Progenitor cell of endocrine pancreas (in vitro differentiated cells): ENCODE measurements around the gene PTPRK. TPM values are rescaled to one million over a fixed set of nuclear protein-coding genes. Genes with fewer than 3 reads are reported as not detected.

Source experiments
- DNase-seq: peaks from one replicate; pipeline ENCODE4 v3.0.0; 2021; ENCODE audit warnings: low spot score; ENCODE audit not compliant: unreplicated experiment
- H3K27ac Mint-ChIP-seq: 2 replicates; pipeline ENCODE4 v1.8.0; 2021; ENCODE audit warnings: mild to moderate bottlenecking, moderate library complexity, mixed read lengths
- H3K27me3 Mint-ChIP-seq: 2 replicates; pipeline ENCODE4 v1.8.0; 2021; ENCODE audit warnings: mixed read lengths
- H3K36me3 Mint-ChIP-seq: 2 replicates; pipeline ENCODE4 v1.8.0; 2022; ENCODE audit warnings: mixed read lengths; ENCODE audit not compliant: insufficient read depth
- H3K4me1 Mint-ChIP-seq: 2 replicates; pipeline ENCODE4 v1.8.0; 2021; ENCODE audit warnings: low read depth, mixed read lengths
- H3K4me3 Mint-ChIP-seq: 2 replicates; pipeline ENCODE4 v1.8.0; 2021; ENCODE audit warnings: low read depth, mild to moderate bottlenecking, moderate library complexity, mixed read lengths
- H3K9me3 Mint-ChIP-seq: 2 replicates; pipeline ENCODE4 v1.8.0; 2021; ENCODE audit warnings: low read depth, mixed read lengths
- CTCF ChIP-seq: fragments of 200-600 bp; sonication (generic); IDR thresholded peaks from one replicate; pipeline ENCODE4 v1.5.0; 2021; ENCODE audit warnings: antibody characterized with exemption, mild to moderate bottlenecking; ENCODE audit not compliant: unreplicated experiment
- total RNA-seq: library from RNA; stranded (reverse); gene quantifications from 2 replicates; pipeline ENCODE4 v1.2.1, GENCODE V29; 2021

The PTPRK gene
- total RNA-seq, 1 donor from 2014 or later = 86.2 TPM

GRCh38 chr6:128000363-128000762, 520.0 kb downstream of the PTPRK start:
- H3K27ac Mint-ChIP-seq = peak overlapping the region; percentile 9

DNA sequence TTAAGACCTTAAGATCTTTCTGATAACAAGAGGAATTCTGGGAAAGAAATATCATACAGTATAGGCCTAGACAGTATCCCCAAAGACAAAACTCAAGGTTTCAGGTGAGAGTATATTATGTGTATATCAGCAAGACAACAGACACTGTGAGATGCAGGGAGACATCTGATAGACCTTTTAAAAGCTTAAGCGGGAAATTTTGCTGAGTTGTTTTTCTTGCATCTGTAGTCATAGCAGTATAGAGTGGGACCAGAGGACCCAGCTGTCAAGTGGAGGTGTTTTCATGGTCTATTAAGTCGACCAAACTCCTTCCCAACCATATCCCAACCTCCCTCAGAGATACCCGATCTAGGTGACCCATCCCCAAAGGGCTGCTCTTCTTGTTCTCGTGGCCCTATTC, 521.4 kb downstream of the PTPRK start:
- DNase-seq = no peak
- no peaks in the 10 kb centered on the region for H3K9me3 Mint-ChIP-seq
- peaks cover 1% of the 10 kb centered on the region for H3K36me3 Mint-ChIP-seq
- no peak overlapping the region for H3K4me3 Mint-ChIP-seq
- H3K4me1 Mint-ChIP-seq = no peaks in the 10 kb centered on the region
- no peak overlapping the region for H3K27ac Mint-ChIP-seq
- TF ChIP-seq CTCF = no peak
- no peaks in the 10 kb centered on the region for H3K27me3 Mint-ChIP-seq

More at GRCh38 chr6:128000363-128000762, 520.0 kb downstream of the PTPRK start:
- no peak for TF ChIP-seq CTCF
- no peak for DNase-seq
- no peaks in the 10 kb centered on the region for H3K9me3 Mint-ChIP-seq
- no peaks in the 10 kb centered on the region for H3K4me1 Mint-ChIP-seq
- H3K4me3 Mint-ChIP-seq = no peak overlapping the region
- H3K36me3 Mint-ChIP-seq = peaks cover 1% of the 10 kb centered on the region
- H3K27me3 Mint-ChIP-seq = no peaks in the 10 kb centered on the region

- H3K27ac Mint-ChIP-seq = no peak overlapping the region
- H3K4me3 Mint-ChIP-seq = no peak overlapping the region
- H3K27me3 Mint-ChIP-seq = no peaks in the 10 kb centered on the region
- H3K36me3 Mint-ChIP-seq = peaks cover 1% of the 10 kb centered on the region
- TF ChIP-seq CTCF = no peak
- no peaks in the 10 kb centered on the region for H3K9me3 Mint-ChIP-seq
- H3K4me1 Mint-ChIP-seq = no peaks in the 10 kb centered on the region
- DNase-seq = no peak
These were observed 522.8 kb downstream of the PTPRK start for GRCh38 chr6:127997496-127998164.

DNA sequence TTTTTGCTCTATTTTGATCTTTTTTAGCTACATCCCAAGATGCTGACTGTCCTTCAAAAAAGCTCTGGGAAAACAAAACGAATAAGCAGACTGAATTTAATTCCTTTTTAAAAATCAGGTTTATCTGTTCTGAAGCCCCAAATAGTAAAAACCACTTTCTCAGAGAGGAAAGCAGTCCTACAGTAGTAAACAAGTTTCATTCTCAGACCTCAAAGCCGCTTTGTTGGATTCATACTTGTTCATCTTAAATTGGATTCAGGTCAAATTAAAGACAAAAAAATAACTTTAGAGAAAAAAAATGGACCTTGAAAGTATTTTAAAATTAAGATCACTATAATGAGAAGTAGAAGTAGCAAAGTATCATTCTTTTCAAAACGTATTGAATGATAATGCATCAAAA, 523.5 kb downstream of the PTPRK start:
- no peaks in the 10 kb centered on the region for H3K4me1 Mint-ChIP-seq
- no peak for DNase-seq
- H3K4me3 Mint-ChIP-seq = no peak overlapping the region
- H3K9me3 Mint-ChIP-seq = no peaks in the 10 kb centered on the region
- no peak overlapping the region for H3K27ac Mint-ChIP-seq
- no peaks in the 10 kb centered on the region for H3K27me3 Mint-ChIP-seq
- TF ChIP-seq CTCF = no peak
- peaks cover 1% of the 10 kb centered on the region for H3K36me3 Mint-ChIP-seq

DNA sequence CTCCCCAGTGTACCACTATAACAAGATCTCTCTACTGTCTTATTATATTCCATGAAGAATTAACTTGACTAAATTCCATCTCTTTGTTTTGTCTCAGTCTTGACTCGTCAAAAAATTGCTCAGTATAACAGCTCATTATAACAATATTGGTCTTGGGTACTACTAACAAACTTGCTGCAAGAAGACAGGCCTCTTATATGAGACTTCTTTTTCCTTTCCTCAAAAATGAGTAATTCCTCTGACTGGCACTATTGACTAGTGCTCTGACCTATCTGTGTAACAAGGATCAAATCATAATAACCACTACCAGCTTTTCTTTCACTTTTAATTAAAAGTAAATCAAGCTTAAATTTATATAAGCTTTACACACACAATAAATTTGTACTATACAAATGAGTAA, 528.3 kb downstream of the PTPRK start:
- Mint-ChIP-seq H3K27me3 (no peaks in the 10 kb centered on the region), H3K9me3 (no peaks in the 10 kb centered on the region), H3K4me1 (no peaks in the 10 kb centered on the region), H3K36me3 (peaks cover 4% of the 10 kb centered on the region), H3K27ac (no peak overlapping the region), H3K4me3 (no peak overlapping the region)
- no peak for DNase-seq
- no peak for TF ChIP-seq CTCF
